GM23338 (cell line): Measurements from ENCODE around the gene LRRC2.
"Not testable (repeated sequence)": the region's sequence is repeated elsewhere in the genome, so short reads cannot be mapped to it uniquely, and the experiment has no call there.

ENCODE experiments used
- EZH2 ChIP-seq: fragments of 200-600 bp; sonication (generic); IDR thresholded peaks from one replicate; pipeline ENCODE4 v1.8.0; 2017; ENCODE audit warnings: antibody characterized with exemption, mild to moderate bottlenecking, low read depth; ENCODE audit not compliant: unreplicated experiment
- EZH2phosphoT487 ChIP-seq: fragments of 200-600 bp; sonication (generic); IDR thresholded peaks from one replicate; pipeline ENCODE4 v1.8.1; 2018; ENCODE audit warnings: antibody characterized with exemption; ENCODE audit not compliant: unreplicated experiment
- JUNB ChIP-seq: IDR thresholded peaks from one replicate; pipeline ENCODE4 v1.6.1; 2016; ENCODE audit warnings: antibody characterized with exemption; ENCODE audit not compliant: unreplicated experiment
- NANOG ChIP-seq: IDR thresholded peaks from 2 replicates; pipeline ENCODE4 v1.6.1; 2016; ENCODE audit warnings: antibody characterized with exemption, borderline replicate concordance
- POLR2AphosphoS5 ChIP-seq: IDR thresholded peaks from 2 replicates; pipeline ENCODE4 v1.6.1; 2016; ENCODE audit warnings: antibody characterized with exemption, low read depth
- TF ChIP-seq, protein P1 (sequence below): IDR thresholded peaks from 2 replicates; pipeline ENCODE4 v1.6.1; 2016; ENCODE audit warnings: antibody characterized with exemption
- TF ChIP-seq, protein P2 (sequence below), 2 experiments: fragments of 200-600 bp in 1 of 2; sonication (generic) in 1 of 2; conservative IDR thresholded peaks; 2 replicates each; pipeline versions ENCODE4 v1.5.1 to v1.6.1; 2016 to 2017; ENCODE audit warnings: antibody characterized with exemption in 2 of 2, low read depth in 2 of 2, mild to moderate bottlenecking in 2 of 2, moderate library complexity in 1 of 2
- TF ChIP-seq, protein P3 (sequence below): IDR thresholded peaks from one replicate; pipeline ENCODE4 v1.6.1; 2018; ENCODE audit warnings: antibody characterized with exemption; ENCODE audit not compliant: unreplicated experiment

DNA sequence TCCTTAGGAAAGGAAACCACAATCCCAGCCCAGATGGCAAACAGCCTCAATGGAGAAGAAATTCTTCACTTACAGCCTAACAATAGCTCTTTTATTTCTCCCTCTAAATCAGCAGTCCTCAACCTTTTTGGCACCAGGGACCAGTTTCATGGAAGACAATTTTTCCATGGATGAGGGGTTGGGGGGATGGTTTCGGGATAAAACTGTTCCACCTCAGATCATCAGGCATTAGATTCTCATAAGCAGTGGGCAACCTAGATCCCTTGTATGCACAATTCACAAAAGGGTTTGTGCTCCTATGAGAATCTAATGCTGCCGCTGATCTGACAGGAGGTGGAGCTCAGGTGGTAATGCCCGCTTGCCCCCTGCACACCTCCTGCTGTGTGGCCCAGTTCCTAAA is 17.5 kb downstream of the LRRC2 start:
- TF ChIP-seq, protein P1, sequence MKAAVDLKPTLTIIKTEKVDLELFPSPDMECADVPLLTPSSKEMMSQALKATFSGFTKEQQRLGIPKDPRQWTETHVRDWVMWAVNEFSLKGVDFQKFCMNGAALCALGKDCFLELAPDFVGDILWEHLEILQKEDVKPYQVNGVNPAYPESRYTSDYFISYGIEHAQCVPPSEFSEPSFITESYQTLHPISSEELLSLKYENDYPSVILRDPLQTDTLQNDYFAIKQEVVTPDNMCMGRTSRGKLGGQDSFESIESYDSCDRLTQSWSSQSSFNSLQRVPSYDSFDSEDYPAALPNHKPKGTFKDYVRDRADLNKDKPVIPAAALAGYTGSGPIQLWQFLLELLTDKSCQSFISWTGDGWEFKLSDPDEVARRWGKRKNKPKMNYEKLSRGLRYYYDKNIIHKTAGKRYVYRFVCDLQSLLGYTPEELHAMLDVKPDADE: not testable (repeated sequence)
- not testable (repeated sequence) for TF ChIP-seq NANOG, JUNB, EZH2, EZH2phosphoT487, POLR2AphosphoS5
- TF ChIP-seq, protein P2, sequence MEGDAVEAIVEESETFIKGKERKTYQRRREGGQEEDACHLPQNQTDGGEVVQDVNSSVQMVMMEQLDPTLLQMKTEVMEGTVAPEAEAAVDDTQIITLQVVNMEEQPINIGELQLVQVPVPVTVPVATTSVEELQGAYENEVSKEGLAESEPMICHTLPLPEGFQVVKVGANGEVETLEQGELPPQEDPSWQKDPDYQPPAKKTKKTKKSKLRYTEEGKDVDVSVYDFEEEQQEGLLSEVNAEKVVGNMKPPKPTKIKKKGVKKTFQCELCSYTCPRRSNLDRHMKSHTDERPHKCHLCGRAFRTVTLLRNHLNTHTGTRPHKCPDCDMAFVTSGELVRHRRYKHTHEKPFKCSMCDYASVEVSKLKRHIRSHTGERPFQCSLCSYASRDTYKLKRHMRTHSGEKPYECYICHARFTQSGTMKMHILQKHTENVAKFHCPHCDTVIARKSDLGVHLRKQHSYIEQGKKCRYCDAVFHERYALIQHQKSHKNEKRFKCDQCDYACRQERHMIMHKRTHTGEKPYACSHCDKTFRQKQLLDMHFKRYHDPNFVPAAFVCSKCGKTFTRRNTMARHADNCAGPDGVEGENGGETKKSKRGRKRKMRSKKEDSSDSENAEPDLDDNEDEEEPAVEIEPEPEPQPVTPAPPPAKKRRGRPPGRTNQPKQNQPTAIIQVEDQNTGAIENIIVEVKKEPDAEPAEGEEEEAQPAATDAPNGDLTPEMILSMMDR (conservative IDR thresholded peaks at IDR 0.05; ENCODE audit: low read depth in 2 of 2): not testable (repeated sequence)
- TF ChIP-seq, protein P3, sequence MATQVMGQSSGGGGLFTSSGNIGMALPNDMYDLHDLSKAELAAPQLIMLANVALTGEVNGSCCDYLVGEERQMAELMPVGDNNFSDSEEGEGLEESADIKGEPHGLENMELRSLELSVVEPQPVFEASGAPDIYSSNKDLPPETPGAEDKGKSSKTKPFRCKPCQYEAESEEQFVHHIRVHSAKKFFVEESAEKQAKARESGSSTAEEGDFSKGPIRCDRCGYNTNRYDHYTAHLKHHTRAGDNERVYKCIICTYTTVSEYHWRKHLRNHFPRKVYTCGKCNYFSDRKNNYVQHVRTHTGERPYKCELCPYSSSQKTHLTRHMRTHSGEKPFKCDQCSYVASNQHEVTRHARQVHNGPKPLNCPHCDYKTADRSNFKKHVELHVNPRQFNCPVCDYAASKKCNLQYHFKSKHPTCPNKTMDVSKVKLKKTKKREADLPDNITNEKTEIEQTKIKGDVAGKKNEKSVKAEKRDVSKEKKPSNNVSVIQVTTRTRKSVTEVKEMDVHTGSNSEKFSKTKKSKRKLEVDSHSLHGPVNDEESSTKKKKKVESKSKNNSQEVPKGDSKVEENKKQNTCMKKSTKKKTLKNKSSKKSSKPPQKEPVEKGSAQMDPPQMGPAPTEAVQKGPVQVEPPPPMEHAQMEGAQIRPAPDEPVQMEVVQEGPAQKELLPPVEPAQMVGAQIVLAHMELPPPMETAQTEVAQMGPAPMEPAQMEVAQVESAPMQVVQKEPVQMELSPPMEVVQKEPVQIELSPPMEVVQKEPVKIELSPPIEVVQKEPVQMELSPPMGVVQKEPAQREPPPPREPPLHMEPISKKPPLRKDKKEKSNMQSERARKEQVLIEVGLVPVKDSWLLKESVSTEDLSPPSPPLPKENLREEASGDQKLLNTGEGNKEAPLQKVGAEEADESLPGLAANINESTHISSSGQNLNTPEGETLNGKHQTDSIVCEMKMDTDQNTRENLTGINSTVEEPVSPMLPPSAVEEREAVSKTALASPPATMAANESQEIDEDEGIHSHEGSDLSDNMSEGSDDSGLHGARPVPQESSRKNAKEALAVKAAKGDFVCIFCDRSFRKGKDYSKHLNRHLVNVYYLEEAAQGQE: not testable (repeated sequence)
